ENCODE results near the gene DSC2. TPM values are rescaled to one million over a fixed set of nuclear protein-coding genes. Genes with fewer than 3 reads are reported as not detected.

The DSC2 gene
- total and polyA plus RNA-seq, 4 donors: 2.3 to 15.4 (median 10.4) TPM

DNA sequence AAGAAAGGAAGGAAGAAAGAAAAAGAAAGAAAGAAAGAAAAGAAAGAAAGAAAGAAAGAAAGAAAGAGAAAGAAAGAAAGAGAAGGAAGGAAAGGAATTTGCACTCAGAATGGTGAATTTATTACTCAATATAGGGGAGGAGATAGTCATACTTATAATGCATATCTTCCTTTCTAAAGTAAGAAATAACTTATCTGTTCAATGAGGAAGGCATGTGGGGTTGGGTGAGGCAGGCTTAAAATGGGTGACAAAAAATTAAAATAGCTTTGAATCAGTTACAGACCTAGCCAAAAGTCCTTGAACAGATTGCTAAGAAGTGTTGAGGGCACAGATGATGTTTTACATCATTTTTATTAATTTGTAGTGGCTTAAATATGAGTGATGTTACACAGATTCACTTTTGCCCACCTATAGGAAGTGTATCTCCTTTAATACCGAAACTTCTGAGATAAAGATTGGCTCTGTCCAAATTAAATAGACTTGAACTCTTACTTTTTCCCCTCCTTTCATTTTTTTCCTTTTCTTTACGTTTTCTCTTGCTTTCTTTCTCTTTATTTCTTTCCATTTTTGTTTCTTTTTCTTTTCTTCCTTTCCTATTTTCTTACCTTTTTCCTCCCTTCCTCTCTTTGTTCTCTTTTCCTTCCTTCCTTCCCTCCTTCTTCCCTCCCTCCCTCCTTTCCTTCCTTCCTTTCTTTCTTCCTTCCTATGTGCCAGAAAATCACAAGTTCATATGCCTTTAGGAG is 14.8 kb upstream of the DSC2 start:
- Histone ChIP-seq H3K9me3 (ENCODE audit: control insufficient read depth in 4 of 4, insufficient read depth in 3 of 4, low read length in 3 of 4) (no peaks in the 10 kb centered on the region), H3K36me3 (ENCODE audit: control insufficient read depth in 4 of 4, insufficient read depth in 4 of 4, low read length in 4 of 4) (no peaks in the 10 kb centered on the region), H3K27ac (ENCODE audit: low read depth in 1 of 2, low read length in 1 of 2) (no peak overlapping the region), H3K27me3 (ENCODE audit: control insufficient read depth in 3 of 3, insufficient read depth in 3 of 3, low read length in 2 of 3) (no peaks in the 10 kb centered on the region), H3K9ac (ENCODE audit: insufficient read depth in 1 of 2, low read length in 2 of 2) (no peak overlapping the region), H3K4me1 (ENCODE audit: control insufficient read depth in 5 of 5, insufficient read depth in 5 of 5, low read length in 5 of 5) (no peaks in the 10 kb centered on the region), H3K4me3 (no peak overlapping the region)
- TF ChIP-seq, protein P1, sequence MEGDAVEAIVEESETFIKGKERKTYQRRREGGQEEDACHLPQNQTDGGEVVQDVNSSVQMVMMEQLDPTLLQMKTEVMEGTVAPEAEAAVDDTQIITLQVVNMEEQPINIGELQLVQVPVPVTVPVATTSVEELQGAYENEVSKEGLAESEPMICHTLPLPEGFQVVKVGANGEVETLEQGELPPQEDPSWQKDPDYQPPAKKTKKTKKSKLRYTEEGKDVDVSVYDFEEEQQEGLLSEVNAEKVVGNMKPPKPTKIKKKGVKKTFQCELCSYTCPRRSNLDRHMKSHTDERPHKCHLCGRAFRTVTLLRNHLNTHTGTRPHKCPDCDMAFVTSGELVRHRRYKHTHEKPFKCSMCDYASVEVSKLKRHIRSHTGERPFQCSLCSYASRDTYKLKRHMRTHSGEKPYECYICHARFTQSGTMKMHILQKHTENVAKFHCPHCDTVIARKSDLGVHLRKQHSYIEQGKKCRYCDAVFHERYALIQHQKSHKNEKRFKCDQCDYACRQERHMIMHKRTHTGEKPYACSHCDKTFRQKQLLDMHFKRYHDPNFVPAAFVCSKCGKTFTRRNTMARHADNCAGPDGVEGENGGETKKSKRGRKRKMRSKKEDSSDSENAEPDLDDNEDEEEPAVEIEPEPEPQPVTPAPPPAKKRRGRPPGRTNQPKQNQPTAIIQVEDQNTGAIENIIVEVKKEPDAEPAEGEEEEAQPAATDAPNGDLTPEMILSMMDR (IDR thresholded peaks at IDR 0.05; ENCODE audit: control extremely low read depth, extremely low read depth): no peak
- DNase-seq (no peak), ATAC-seq (ENCODE audit: insufficient read depth, low FRiP score) (no peak)
- WGBS, 2 donors: 78 to 93% methylated on average over 2 of the region's 2 CpGs

DNA sequence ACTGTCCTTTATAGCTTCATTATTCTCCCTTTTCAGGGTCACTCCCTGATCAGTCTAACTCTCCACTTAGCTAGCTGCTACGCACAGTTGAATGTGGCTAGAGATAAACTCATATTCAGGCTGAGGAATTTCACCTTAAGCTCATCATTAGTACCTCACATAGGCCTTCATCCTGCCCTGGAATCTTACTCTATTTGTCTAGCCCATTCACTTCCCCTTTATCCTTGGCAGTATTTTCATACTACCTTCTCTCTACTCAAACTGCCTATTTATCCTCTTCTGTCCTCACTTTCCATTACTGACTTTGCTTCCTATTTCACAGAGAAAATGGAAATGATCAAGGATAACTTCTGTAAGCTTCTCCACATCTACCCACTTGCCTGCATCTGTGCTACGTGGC is 10.6 kb upstream of the DSC2 start:
- ATAC-seq (ENCODE audit: insufficient read depth, low FRiP score) (no peak), DNase-seq (no peak)
- no peaks in the 10 kb centered on the region for H3K9me3 ChIP-seq (ENCODE audit: control insufficient read depth in 4 of 4, insufficient read depth in 3 of 4, low read length in 3 of 4)
- H3K4me1 ChIP-seq (ENCODE audit: control insufficient read depth in 5 of 5, insufficient read depth in 5 of 5, low read length in 5 of 5): no peaks in the 10 kb centered on the region
- TF ChIP-seq, protein P1 (IDR thresholded peaks at IDR 0.05; ENCODE audit: control extremely low read depth, extremely low read depth): no peak
- H3K36me3 ChIP-seq (ENCODE audit: control insufficient read depth in 4 of 4, insufficient read depth in 4 of 4, low read length in 4 of 4): no peaks in the 10 kb centered on the region
- no peaks in the 10 kb centered on the region for H3K27me3 ChIP-seq (ENCODE audit: control insufficient read depth in 3 of 3, insufficient read depth in 3 of 3, low read length in 2 of 3)
- no peak overlapping the region for H3K9ac ChIP-seq (ENCODE audit: insufficient read depth in 1 of 2, low read length in 2 of 2)
- H3K27ac ChIP-seq (ENCODE audit: low read depth in 1 of 2, low read length in 1 of 2): no peak overlapping the region
- WGBS, 2 donors: 86 to 95% methylated on average over 2 of the region's 2 CpGs
- H3K4me3 ChIP-seq: no peak overlapping the region

DNA sequence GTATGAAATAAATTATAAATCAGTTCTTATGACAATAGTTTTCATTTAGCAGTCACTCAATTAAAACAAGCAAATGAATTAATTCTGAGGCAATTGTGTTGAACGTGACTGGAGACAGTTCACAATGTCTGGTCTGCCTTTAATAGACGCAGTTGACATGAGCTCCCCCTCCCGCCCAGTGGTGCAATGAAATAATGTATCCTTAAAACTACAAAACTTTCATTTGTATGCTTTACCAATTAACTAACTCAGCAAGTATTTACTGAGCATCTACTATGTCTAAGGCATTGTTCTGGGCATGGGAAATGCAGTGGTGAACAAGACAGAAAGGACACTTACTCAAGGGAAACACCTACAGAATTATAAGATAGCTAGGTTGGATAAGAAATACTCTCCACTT is 3.5 kb upstream of the DSC2 start:
- WGBS, 2 donors: 91% methylated on average over 3 of the region's 3 CpGs
- ATAC-seq (ENCODE audit: insufficient read depth, low FRiP score): no peak

More for the DNA sequence above, 3.5 kb upstream of the DSC2 start:
- Histone ChIP-seq H3K4me1 (ENCODE audit: control insufficient read depth in 5 of 5, insufficient read depth in 5 of 5, low read length in 5 of 5) (peaks cover 0 to 7% (median 3%) of the 10 kb centered on the region in 5 donors), H3K27ac (ENCODE audit: low read depth in 1 of 2, low read length in 1 of 2) (no peak overlapping the region), H3K27me3 (ENCODE audit: control insufficient read depth in 3 of 3, insufficient read depth in 3 of 3, low read length in 2 of 3) (peaks cover 0 to 12% (median 1%) of the 10 kb centered on the region in 3 donors), H3K4me3 (no peak overlapping the region), H3K9me3 (ENCODE audit: control insufficient read depth in 4 of 4, insufficient read depth in 3 of 4, low read length in 3 of 4) (no peaks in the 10 kb centered on the region), H3K36me3 (ENCODE audit: control insufficient read depth in 4 of 4, insufficient read depth in 4 of 4, low read length in 4 of 4) (no peaks in the 10 kb centered on the region), H3K9ac (ENCODE audit: insufficient read depth in 1 of 2, low read length in 2 of 2) (no peak overlapping the region)
- TF ChIP-seq, protein P1 (IDR thresholded peaks at IDR 0.05; ENCODE audit: control extremely low read depth, extremely low read depth): no peak
- DNase-seq: no peak
